Lower leg skin (tissue), 3 donors: Measurements from ENCODE around the gene SLC52A3.

ENCODE experiments used
- POLR2A ChIP-seq, 2 donors: fragments of 450-650 bp; IDR thresholded peaks; one replicate each; pipeline ENCODE4 v1.6.1; 2016 to 2017; ENCODE audit warnings: antibody characterized with exemption in 2 of 2, mild to moderate bottlenecking in 1 of 2, moderate library complexity in 1 of 2
- TF ChIP-seq, protein P1 (sequence below), 3 donors: fragments of 450-650 bp; IDR thresholded peaks; one replicate each; pipeline ENCODE4 v1.5.1; 2016; ENCODE audit warnings: antibody characterized with exemption in 3 of 3, mild to moderate bottlenecking in 3 of 3, moderate library complexity in 2 of 3

DNA sequence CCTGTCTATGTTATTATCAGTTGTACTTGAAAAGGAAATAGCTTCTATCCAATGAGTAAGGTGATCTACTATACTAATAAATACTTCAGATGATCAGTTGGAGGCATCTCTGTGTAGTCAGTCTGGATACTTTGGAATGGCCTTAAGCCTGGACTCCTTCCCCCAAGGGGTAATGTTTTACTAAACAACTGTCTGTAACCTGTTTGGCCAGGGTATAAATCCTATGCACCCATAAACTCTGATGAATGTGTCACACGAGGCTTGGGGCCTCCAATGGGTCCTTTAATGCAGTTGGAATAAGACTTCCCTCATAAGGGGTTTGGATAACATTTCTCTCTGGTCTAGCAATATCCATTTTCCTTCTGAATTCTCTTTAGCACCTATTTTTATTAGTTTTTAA is 19.5 kb upstream of the SLC52A3 start:
- TF ChIP-seq, protein P1, sequence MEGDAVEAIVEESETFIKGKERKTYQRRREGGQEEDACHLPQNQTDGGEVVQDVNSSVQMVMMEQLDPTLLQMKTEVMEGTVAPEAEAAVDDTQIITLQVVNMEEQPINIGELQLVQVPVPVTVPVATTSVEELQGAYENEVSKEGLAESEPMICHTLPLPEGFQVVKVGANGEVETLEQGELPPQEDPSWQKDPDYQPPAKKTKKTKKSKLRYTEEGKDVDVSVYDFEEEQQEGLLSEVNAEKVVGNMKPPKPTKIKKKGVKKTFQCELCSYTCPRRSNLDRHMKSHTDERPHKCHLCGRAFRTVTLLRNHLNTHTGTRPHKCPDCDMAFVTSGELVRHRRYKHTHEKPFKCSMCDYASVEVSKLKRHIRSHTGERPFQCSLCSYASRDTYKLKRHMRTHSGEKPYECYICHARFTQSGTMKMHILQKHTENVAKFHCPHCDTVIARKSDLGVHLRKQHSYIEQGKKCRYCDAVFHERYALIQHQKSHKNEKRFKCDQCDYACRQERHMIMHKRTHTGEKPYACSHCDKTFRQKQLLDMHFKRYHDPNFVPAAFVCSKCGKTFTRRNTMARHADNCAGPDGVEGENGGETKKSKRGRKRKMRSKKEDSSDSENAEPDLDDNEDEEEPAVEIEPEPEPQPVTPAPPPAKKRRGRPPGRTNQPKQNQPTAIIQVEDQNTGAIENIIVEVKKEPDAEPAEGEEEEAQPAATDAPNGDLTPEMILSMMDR (IDR thresholded peaks at IDR 0.05), result no peak
- TF ChIP-seq POLR2A (IDR thresholded peaks at IDR 0.05), result no peak
